ENCODE data around the gene ARX. TPM values are rescaled to one million over a fixed set of nuclear protein-coding genes. Genes with fewer than 3 reads are reported as not detected.

The ARX gene
- total RNA-seq, 8 experiments from 2014 or later: 0.05 to 10.3 (median 0.18) TPM

GRCh38 chrX:25025615-25026014 lies 9.8 kb upstream of the ARX start:
- in situ Hi-C loops (cut with MboI; ENCODE audit: low pct_unique_long_range_greater_than_20kb in 2 of 9, low sequenced_read_pairs in 9 of 9, unreplicated experiment in 9 of 9): loop anchor here in 1 of 9 experiments (25.0 kb wide), 1 partner anchor 112 kb away; no protein-coding TSS in a partner anchor
- H3K4me3 ChIP-seq: no peak overlapping the region
- no peak overlapping the region for H3K27ac ChIP-seq
- WGBS, 10 experiments: 70 to 92% methylated on average over 2 of the region's 2 CpGs; no CpG with 5 or more reads in 8 of the 10 experiments
- ATAC-seq (replicated peaks in 6 of 8): no peak
- no peaks in the 10 kb centered on the region for H3K4me1 ChIP-seq (replicated peaks in 1 of 2)

- Histone ChIP-seq H3K27ac (no peak overlapping the region), H3K4me1 (replicated peaks in 1 of 2) (no peaks in the 10 kb centered on the region), H3K4me3 (no peak overlapping the region)
- in situ Hi-C loops (cut with MboI; ENCODE audit: low pct_unique_long_range_greater_than_20kb in 2 of 9, low sequenced_read_pairs in 9 of 9, unreplicated experiment in 9 of 9): loop anchor here in 2 of 9 experiments (25.0 kb wide), 2 partner anchors 187 to 262 kb away; no protein-coding TSS in a partner anchor
- 0 to 80% (median 43%) methylated on average over 1 of the region's 1 CpG; no CpG with 5 or more reads in 5 of the 10 experiments for WGBS, 10 experiments
- ATAC-seq (replicated peaks in 6 of 8): no peak
Measured at GRCh38 chrX:25023908-25024307, 8.1 kb upstream of the ARX start.

DNA sequence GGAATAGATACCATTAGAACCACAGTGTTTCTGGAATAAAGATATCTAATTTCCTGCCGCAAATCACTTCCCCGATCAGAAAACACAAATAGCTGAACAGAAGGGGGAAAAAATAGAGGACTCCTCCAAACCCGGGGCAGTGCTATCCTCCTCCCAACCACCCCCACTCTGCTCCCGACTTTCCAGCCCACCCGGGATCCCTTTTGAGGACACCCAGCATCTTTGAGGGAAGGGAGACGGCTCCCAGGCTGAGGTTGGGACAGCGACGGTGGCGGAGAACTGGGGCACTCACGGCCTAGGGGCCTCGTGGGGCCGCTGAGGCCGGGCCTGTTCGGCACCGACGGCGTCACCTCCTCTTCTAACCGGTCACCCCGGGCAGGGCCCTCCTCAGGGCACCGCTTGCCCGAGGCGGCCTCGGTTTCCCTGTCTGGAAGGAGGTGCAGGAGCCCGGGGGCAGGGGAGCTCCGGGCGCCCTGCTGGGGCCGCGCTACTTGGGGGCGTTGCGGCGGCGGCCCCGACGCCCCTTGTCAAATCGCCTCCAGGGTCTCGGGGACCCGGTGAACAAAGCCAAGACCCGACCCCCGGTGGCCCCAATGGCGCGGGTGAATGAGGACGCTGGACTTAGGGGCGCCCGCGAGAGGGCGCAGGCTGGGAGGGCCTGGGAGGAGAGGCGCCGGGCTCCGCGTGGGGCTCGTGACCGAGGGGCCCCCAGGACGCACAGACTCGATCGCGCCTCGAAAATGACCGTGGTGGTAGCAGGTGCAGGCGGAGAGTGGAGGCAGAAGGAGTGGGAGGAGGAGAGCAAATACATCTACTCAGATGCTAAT lies 6.9 kb upstream of the ARX start:
- in situ Hi-C loops (cut with MboI; ENCODE audit: low pct_unique_long_range_greater_than_20kb in 2 of 9, low sequenced_read_pairs in 9 of 9, unreplicated experiment in 9 of 9): loop anchor here in 2 of 9 experiments (25.0 kb wide), 2 partner anchors 185 to 260 kb away; no protein-coding TSS in a partner anchor
- no peak for ATAC-seq (replicated peaks in 6 of 8)
- no peak overlapping the region for H3K4me3 ChIP-seq
- WGBS, 10 experiments: 0 to 30% (median 0%) methylated on average over 1 to 6 of the region's 59 CpGs; no CpG with 5 or more reads in 6 of the 10 experiments
- no peak overlapping the region for H3K27ac ChIP-seq
- H3K4me1 ChIP-seq (replicated peaks in 1 of 2): peaks cover 0 to 2% of the 10 kb centered on the region in 2 donors

DNA sequence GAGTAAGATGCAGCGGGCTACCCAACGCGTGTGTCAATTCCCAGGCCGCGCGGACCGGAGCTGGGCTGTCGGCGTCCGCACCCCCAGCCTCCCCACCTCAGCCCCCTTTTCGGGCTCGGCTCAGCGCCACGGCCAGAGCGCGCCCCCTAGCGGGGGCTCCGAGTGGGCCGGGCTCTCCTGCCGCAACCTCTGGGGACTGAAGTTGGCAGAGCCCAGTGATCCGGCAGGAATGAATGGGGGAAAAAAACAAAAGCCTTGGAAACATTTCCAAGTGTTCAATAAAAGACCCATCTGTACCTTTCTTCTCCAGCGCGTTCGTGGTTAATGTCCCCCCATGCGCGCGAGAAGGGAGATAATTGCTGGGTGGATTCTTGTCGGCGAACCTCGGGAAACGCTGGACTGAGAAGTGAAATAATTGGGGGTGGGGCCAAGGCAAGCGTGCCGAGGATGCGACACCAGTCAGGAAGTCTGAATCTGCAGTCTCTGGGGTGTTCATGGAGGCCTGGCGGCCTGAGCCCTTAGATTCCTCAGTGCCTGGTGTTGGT lies 5.2 kb upstream of the ARX start:
- peak; percentile 68 to 86 (median 78) for ATAC-seq (replicated peaks in 6 of 8)
- Histone ChIP-seq H3K4me1 (replicated peaks in 1 of 2) (peaks cover 0 to 2% of the 10 kb centered on the region in 2 donors), H3K4me3 (peak overlapping the region in 1 of 5 donors; percentile 23), H3K27ac (no peak overlapping the region)
- WGBS, 10 experiments: 0% methylated on average over 4 of the region's 35 CpGs; no CpG with 5 or more reads in 9 of the 10 experiments
- in situ Hi-C loops (cut with MboI; ENCODE audit: low pct_unique_long_range_greater_than_20kb in 2 of 9, low sequenced_read_pairs in 9 of 9, unreplicated experiment in 9 of 9): loop anchor here in 2 of 9 experiments (25.0 kb wide), 2 partner anchors 184 to 259 kb away; no protein-coding TSS in a partner anchor

- Histone ChIP-seq H3K4me3 (peak overlapping the region in 1 of 5 donors; percentile 23), H3K27ac (no peak overlapping the region), H3K4me1 (replicated peaks in 1 of 2) (peaks cover 0 to 2% of the 10 kb centered on the region in 2 donors)
- peak in 5 of 8 experiments; percentile 21 to 50 (median 40) for ATAC-seq (replicated peaks in 6 of 8)
- in situ Hi-C loops (cut with MboI; ENCODE audit: low pct_unique_long_range_greater_than_20kb in 2 of 9, low sequenced_read_pairs in 9 of 9, unreplicated experiment in 9 of 9): loop anchor here in 2 of 9 experiments (25.0 kb wide), 2 partner anchors 183 to 258 kb away; no protein-coding TSS in a partner anchor
- WGBS, 10 experiments: 0 to 5% methylated on average over 4 to 7 of the region's 27 CpGs; no CpG with 5 or more reads in 8 of the 10 experiments
Measured at GRCh38 chrX:25020391-25020904, 4.7 kb upstream of the ARX start.

DNA sequence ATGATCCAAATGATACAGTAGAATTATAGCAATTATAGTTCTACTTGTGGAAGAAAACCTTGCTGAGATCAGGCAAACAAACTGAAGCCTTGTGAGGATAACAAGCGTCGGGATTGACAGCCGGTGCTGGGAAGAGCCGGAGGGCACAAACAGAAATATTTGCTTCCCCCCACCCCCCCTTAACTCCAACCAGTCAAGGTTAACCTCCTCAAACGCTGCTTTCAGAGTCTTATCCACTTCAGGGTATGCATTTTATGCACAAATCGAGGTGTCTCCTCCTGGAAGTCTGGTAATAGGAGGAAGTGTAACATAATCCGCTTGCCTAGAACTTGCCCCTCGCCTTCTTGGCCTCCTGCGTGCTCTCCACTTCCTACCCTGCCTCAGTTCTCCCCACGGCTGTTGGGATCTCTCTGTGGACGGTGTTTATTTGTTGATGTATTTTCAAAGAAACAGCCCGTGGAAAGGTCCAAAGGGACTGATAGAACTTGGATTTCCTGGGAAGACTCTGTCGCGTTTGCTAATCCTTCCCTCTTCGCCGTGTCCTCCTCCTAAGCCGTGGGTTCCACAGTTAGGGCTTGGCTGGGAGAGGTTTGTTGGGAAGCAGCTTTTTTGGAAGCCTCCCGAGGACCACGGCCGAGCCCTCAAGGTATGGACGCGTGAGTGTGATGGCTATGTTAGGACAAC lies 4.1 kb upstream of the ARX start:
- peak in 2 of 8 experiments; percentile 13 to 38 for ATAC-seq (replicated peaks in 6 of 8)
- Histone ChIP-seq H3K4me3 (no peak overlapping the region), H3K27ac (no peak overlapping the region), H3K4me1 (replicated peaks in 1 of 2) (peaks cover 0 to 5% of the 10 kb centered on the region in 2 donors)
- WGBS, 10 experiments: 0 to 20% (median 14%) methylated on average over 2 to 6 of the region's 22 CpGs; no CpG with 5 or more reads in 6 of the 10 experiments
- in situ Hi-C loops (cut with MboI; ENCODE audit: low pct_unique_long_range_greater_than_20kb in 2 of 9, low sequenced_read_pairs in 9 of 9, unreplicated experiment in 9 of 9): loop anchor here in 2 of 9 experiments (25.0 kb wide), 2 partner anchors 183 to 258 kb away; no protein-coding TSS in a partner anchor

DNA sequence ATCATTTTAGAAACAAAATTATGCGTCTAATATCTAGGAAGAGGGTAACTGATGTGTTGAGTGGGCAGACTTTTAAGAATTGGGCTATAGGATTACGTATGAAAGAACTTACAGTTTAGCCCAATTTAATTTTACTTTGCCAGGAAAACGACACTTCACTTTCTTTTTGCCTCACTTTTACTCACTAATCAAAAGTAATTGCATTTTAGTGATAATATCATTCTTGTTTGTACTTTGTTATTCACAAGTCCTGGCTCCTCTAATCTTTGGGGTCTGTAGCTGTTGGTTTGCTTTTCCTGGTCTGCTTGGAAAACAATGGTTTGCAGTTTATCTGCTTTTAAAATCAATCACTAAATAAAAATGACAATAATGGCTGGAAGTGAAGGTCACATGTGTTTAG lies 2.9 kb upstream of the ARX start:
- H3K4me3 ChIP-seq: no peak overlapping the region
- no peak overlapping the region for H3K27ac ChIP-seq
- H3K4me1 ChIP-seq (replicated peaks in 1 of 2): peaks cover 0 to 5% of the 10 kb centered on the region in 2 donors
- WGBS, 10 experiments: 0 to 100% (median 33%) methylated on average over 1 to 3 of the region's 3 CpGs; no CpG with 5 or more reads in 4 of the 10 experiments
- in situ Hi-C loops (cut with MboI; ENCODE audit: low pct_unique_long_range_greater_than_20kb in 2 of 9, low sequenced_read_pairs in 9 of 9, unreplicated experiment in 9 of 9): loop anchor here in 2 of 9 experiments (25.0 kb wide), 2 partner anchors 181 to 256 kb away; no protein-coding TSS in a partner anchor
- ATAC-seq (replicated peaks in 6 of 8): no peak

DNA sequence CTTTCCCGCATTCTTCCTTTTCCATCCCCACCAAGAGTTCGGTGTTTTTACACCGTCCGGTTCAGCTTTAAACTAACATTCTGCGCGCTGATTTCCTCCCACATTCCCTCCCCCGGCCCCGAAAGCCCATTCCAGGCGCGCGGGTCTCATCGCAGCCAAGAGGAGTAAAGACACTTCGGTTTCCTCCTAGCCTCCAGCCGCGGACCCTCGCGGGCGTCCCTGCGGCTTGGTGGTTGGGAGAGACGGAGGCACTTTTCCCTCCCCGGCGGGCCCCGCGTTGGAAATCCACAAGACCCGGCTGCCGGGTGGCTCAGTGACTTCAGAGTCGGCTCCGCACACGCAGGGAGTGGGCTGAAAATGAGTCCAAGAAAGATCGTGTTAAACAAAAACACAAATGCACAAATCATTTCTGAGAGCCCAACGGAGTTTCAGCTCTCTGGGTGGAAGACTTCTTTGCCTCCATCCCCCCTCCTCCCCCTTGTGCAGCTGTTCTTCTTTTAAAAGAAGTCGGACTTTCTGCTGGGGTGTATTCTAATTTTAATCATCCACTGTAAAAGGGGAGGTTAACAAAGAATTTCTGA lies 2.0 kb upstream of the ARX start:
- Histone ChIP-seq H3K4me1 (replicated peaks in 1 of 2) (peaks cover 0 to 5% of the 10 kb centered on the region in 2 donors), H3K4me3 (peak overlapping the region in 2 of 5 donors; percentile 15 to 22), H3K27ac (no peak overlapping the region)
- in situ Hi-C loops (cut with MboI; ENCODE audit: low pct_unique_long_range_greater_than_20kb in 2 of 9, low sequenced_read_pairs in 9 of 9, unreplicated experiment in 9 of 9): loop anchor here in 2 of 9 experiments (25.0 kb wide), 2 partner anchors 180 to 255 kb away; no protein-coding TSS in a partner anchor
- no peak for ATAC-seq (replicated peaks in 6 of 8)
- WGBS, 10 experiments: 0 to 25% (median 0%) methylated on average over 2 to 22 of the region's 32 CpGs; no CpG with 5 or more reads in 6 of the 10 experiments

DNA sequence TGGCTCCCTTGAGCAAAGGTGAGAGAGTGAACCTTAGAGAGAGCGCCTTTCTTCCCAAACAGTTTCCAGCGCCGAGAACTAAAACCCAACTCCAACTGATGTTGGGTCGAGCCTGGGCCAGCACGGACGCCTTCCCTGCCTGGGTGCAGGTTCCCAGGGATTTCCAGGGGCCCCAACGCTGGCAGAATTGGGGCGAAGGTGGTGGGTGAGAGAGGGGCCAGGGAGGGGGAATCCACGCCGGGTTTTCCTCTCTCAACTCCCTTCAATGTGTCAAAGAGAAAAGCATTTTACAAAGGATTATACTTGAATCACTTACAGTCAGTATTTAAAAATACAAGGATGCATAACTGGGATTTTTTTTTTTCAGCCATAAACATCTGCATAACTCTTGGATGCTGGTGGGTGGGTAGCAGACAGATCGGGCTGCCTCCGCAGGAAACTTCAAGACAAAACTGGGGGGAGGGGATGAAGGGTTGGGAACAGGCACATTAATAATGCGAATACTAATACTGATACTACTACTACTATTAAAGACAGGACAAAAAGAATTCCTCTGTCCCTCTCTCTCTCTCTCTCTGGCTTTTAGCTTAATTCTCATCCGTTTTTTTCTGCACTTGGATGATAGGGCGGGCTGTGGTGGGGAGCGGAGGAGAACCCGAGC lies 1.3 kb upstream of the ARX start:
- WGBS, 10 experiments: 0 to 4% (median 0%) methylated on average over 1 to 10 of the region's 17 CpGs; no CpG with 5 or more reads in 7 of the 10 experiments
- Histone ChIP-seq H3K27ac (no peak overlapping the region), H3K4me1 (replicated peaks in 1 of 2) (peaks cover 0 to 5% of the 10 kb centered on the region in 2 donors), H3K4me3 (peak overlapping the region in 2 of 5 donors; percentile 15 to 22)
- in situ Hi-C loops (cut with MboI; ENCODE audit: low pct_unique_long_range_greater_than_20kb in 2 of 9, low sequenced_read_pairs in 9 of 9, unreplicated experiment in 9 of 9): loop anchor here in 2 of 9 experiments (25.0 kb wide), 2 partner anchors 180 to 255 kb away; no protein-coding TSS in a partner anchor
- peak in 1 of 8 experiments; percentile 4 for ATAC-seq (replicated peaks in 6 of 8)

GRCh38 chrX:25016361-25016671 lies 551 bp upstream of the ARX start:
- H3K27ac ChIP-seq: no peak overlapping the region
- no peak for ATAC-seq (replicated peaks in 6 of 8)
- H3K4me1 ChIP-seq (replicated peaks in 1 of 2): peaks cover 0 to 5% of the 10 kb centered on the region in 2 donors
- H3K4me3 ChIP-seq: no peak overlapping the region
- WGBS, 10 experiments: 5% methylated on average over 4 of the region's 20 CpGs; no CpG with 5 or more reads in 9 of the 10 experiments
- in situ Hi-C loops (cut with MboI; ENCODE audit: low pct_unique_long_range_greater_than_20kb in 2 of 9, low sequenced_read_pairs in 9 of 9, unreplicated experiment in 9 of 9): loop anchor here in 2 of 9 experiments (25.0 kb wide), 2 partner anchors 179 to 254 kb away; no protein-coding TSS in a partner anchor

GRCh38 chrX:25014366-25014838 lies 1.4 kb downstream of the ARX start:
- Histone ChIP-seq H3K4me3 (peak overlapping the region in 1 of 5 donors; percentile 11), H3K4me1 (replicated peaks in 1 of 2) (peaks cover 0 to 5% of the 10 kb centered on the region in 2 donors), H3K27ac (no peak overlapping the region)
- no peak for ATAC-seq (replicated peaks in 6 of 8)
- in situ Hi-C loops (cut with MboI; ENCODE audit: low pct_unique_long_range_greater_than_20kb in 2 of 9, low sequenced_read_pairs in 9 of 9, unreplicated experiment in 9 of 9): loop anchor here in 2 of 9 experiments (25.0 kb wide), 2 partner anchors 177 to 252 kb away; no protein-coding TSS in a partner anchor
- WGBS, 10 experiments: 19 to 50% (median 24%) methylated on average over 1 to 8 of the region's 19 CpGs; no CpG with 5 or more reads in 3 of the 10 experiments
